SIG-M5 treated with dmso at 0.1 percent for 504 hours (cell line): ENCODE measurements around the gene CCDC88C.
"Not testable (repeated sequence)": the region's sequence is repeated elsewhere in the genome, so short reads cannot be mapped to it uniquely, and the experiment has no call there.

Source experiments
- DNase-seq: peaks from one replicate; lab custom pipeline; 2025; ENCODE audit not compliant: unreplicated experiment; lab: John Stamatoyannopoulos, UW

Gene CCDC88C

DNA sequence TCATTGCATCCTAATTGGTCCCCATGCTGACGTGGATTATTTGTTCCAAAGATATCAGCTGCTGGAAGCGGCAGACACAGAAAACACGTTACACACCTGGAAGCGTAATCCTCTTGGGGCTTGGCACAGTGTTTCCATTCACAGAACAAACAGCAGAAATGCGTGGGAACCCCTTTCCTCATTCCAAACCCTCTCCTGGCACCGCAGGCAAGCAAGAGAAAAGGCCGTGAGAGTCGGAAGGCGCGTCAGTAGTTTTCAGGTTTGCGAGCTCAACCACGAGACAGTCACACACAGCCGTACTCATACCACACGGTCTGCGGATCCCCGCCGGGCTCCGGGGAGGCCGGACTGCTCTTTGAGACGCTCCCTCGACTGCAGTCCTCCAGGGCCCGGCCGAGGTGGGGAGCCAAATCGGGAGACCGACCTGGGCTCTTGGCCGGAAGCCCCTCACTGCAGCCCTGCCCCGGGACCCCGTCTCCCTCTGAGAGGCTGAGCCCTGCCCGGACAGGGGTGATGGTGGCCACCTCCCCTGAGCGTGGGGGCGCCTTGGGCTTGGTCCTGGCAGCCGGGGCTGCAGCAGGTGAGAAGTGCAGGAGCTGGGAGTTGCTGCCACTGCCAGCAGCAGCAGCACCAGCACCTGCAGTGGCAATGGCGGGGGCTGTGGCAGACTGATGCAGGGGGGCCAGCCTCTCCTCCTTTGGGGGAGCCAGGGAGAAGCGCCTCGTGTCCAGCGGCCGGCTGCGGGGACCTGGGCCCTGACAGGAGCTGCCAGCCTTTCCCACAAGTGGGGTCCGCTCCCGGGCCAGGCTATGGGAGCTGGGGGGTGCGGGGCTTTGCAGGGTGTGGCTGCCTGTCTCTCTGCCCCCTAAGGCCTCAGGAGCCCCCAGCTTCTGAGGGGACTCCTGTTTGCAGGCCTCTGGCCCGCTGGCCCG lies 145.0 kb downstream of the CCDC88C start:
- DNase-seq, result no peak

- DNase-seq, result no peak
Observed at GRCh38 chr14:91271639-91272038, 146.0 kb downstream of the CCDC88C start.

DNA sequence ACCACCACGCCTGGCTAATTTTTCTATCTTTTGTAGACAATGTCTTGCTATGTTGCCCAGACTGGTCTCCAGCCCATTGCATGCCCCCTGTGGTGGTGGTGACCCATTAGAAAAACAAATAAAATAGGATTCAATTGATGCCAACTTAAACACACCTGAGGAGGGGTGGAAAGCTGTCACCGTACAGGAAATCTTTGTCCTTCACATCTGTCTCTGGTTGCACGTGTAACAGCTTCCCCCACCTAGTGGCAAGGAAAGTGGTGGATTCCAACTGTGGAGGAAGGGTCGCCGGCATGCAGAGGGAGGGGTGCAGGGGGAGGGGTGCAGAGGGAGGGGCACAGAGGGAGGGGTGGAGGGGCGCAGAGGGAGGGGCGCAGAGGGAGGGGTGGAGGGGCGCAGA lies 147.0 kb downstream of the CCDC88C start:
- DNase-seq, result no peak

DNA sequence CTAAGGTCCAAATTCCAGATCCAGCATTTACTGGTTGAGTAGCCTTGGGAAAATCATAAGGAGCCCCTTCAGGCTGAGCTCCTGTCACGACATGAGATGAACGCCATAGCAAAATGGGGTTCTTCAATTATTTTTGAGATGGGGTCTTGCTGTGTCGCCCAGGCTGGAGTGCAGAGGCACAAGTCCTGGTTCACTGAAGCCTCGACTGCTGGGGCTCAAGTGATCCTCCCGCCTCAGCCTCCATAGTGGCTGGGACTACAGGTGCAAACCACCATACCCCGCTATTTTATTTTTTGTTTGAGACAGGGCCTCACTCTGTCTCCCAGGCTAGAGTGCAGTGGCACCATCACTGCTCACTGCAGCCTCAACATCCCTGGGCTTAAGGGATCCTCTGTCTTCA lies 147.4 kb downstream of the CCDC88C start:
- no peak for DNase-seq

DNA sequence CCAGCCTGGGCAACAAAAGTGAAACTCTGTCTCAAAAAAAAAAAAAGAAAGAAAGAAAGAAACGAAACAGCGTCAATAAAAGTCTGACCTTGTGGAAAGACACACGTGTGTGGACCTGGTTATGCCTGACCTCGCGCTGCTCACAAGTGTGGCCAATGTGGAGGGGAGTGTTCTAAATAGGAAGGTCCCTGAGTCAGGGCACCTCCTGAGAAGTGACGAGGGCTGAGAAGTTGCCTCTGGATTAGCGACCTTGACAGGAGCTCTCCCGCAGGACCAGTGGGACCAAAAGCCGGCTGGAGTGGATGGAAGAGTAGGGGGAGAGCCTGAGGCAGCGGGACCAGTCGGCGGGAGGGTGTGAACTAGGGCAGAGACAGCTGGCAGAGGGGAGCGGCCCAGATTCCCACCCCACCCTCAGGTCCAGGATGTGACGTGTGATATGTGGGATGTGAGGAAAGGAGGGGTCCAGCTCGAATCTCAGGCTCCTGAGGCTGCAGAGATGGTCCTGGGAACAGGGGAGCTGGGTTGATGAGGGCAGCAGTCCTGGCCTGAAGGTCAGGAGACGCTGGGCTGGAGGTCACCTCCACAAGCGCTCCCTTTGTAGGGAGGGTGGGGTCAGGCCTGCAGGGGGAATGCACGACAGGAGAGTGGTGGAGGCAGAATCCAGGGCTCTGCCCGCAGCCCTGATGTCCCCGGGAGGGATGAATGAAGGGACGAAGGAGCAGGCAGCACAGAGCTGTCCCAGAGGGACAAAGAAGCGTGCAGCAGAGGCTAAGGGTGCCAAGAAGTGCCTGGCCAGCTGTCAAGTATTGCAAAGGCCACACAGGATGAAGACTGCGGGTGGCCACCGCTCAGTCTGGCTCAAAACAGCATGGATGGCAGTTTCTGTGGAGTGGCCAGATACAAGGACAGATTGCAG lies 148.3 kb downstream of the CCDC88C start:
- no peak for DNase-seq

- DNase-seq, result no peak
Observed at GRCh38 chr14:91267965-91268437, 149.6 kb downstream of the CCDC88C start.

DNA sequence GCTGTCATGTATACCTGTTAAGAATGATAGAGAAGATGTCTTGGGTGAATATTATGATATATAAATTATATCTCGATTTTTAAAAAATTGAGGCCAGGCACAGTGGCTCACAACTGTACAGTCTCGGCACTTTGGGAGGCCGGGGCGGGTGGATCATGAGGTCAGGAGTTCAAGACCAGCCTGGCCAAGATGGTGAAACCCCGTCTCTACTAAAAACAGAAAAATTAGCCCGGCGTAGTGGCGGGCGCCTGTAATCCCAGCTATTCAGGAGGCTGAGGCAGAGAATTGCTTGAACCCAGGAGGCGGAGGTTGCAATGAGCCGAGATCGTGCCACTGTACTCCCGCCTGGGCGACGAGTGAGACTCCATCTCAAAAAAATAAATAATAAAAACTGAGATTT lies 151.3 kb downstream of the CCDC88C start:
- DNase-seq, result not testable (repeated sequence)

DNA sequence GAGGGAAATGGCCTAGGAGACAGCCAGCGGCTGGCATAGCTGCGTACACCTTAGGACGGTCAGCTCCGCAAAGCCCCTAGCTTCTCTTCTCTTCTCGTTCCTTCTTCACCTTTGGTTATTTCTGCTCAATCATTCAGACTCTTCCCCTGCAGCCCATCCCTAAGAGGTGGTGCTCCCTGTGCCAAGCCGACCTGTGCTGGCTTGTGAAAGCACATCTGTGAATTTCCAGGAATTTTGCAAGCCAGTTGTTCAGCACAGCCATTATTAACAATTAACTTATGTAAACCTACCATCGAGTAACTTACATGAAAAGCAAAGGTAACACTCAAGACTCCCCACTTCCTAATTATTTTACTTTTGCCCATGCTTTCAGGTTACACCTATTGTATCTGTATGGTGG lies 152.2 kb downstream of the CCDC88C start:
- DNase-seq, result no peak

DNA sequence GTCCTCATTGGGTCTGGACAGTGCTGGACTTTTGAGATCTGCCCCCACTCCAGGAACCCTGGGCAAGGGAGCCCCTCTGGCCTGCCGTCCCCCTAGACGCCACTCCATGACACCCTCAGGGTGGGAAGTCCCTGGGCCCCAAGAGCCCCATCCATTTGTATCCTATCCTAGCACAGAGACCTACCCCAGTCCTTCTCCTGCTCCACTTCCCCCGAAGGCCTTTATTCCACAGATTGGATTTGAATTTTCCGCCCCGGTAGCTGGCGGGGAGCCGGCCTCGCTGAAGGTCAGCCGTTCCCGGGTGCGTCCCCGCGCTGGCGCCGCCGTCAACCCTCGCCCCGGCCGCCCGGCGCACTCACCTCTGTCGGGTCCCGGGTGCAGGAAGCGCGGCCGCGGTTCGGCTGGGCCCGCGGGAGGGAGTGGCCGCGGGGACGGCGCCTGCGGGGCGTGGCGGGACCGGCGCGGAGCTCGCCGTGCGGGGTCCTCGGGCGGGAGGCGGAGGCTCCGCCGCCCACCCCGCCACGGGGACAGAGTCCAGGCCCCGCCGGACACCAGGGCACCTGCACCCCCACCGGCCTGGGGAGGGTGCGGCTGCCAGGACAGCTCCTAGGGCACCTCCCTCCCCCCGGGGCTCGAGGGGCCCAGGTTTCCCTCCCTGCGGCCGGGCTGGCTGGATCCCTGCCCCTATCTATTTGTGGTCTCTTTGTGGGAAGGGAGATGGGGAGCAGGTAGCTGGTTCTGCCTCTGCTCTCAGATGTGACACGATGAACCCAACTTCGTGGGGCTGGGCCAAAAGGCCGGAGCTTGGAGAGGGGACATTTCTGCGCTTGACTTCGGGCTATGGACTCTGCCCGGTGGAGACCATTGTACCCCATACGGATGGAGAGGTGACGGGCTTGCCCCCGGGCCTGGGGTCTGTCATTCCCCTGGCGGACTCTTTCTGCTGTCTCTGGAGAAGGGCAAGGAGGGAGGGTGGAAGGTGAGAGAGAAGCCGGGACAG lies 153.2 kb downstream of the CCDC88C start:
- no peak for DNase-seq

DNA sequence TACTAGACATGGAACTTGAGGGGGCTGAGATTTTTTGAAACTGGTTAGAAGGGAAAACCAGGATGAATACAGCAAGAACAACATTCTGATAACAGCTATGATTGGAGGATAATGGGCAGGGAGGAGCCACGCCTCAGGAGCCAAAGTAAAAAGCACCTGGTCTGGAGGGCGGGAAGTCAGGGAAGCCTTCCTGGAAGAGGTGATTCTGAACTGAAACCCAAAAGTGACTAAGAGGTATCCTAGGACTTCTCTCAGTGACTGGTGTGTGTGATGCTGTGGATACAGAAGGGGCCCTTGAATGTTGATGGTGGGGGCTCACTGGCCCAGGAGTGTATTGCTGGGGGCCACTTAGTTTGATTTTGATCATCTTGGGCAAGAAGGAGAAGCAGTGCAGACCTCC lies 154.3 kb downstream of the CCDC88C start:
- no peak for DNase-seq

DNA sequence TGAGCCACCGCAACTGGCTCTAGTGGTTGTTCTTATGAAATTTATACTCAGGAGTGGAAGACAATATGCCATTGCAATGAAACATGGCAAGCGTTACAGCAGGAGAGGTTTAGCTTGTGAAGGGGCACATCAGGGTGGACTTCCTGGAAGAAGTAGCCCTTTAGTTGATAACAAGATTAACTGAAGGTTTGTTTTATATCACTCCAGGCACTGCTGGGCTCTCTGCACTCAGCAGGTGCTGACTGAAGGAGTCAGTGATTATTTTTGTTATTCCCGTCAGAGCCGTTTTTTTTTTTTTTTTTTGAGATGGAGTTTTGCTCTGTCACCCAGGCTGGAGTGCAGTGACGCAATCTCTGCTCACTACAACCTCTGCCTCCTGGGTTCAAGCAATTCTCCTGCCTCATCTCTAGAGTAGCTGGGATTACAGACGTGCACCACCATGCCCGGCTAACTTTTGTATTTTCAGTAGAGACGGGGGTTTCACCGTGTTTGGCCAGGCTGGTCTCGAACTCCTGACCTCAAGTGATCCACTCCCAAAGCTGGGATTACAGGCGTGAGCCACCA lies 155.6 kb downstream of the CCDC88C start:
- no peak for DNase-seq

DNA sequence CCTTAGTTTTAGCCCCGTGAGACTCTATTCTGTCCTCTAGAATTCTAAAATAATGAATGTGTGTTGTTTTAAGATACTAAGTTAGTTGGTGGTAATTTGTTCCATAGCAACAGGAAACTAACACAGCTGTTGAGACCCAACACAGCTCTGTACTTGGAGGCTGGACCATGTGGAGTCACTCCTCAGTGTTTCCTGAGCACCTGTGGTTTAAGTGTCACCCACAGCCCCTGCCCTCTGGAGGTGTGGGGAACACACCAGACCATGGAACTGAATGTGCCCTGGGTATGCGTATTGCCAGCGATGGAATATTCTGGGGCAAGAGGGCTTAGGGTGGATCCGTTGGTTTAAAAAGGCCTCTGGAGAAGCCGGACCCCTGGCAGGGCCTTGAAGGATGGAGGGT lies 156.5 kb downstream of the CCDC88C start:
- DNase-seq, result no peak

- no peak for DNase-seq
Observed at GRCh38 chr14:91258876-91259275, 158.7 kb downstream of the CCDC88C start.

DNA sequence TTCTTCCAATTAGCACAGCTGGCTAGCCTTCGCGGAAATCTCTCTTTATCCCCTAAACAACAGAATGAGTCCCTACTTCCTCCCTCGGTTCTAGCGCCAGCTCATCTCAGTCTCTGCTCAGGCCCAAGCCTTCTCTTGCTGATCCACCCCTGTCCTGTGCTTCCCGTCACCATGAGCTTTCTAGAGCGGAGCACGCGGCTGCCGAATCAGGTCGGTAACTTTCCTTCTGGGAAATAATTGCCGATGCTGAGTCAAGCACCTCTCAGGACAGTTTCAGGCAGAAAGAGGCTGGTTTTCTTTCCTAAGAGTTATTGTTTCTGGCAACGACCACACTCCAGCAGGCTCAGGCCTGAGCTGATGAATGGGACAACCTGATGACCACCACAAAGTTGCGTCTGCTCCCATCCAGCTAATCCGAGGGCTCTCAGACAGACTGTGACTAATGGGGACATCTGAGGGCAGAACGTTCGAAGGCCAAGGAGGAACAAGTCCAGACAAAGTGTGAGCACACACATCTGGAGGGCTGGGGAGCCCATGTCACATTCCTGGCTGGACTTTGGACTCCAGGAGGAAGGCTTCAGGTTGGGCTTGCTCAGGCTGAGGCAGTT lies 159.5 kb downstream of the CCDC88C start:
- no peak for DNase-seq

DNA sequence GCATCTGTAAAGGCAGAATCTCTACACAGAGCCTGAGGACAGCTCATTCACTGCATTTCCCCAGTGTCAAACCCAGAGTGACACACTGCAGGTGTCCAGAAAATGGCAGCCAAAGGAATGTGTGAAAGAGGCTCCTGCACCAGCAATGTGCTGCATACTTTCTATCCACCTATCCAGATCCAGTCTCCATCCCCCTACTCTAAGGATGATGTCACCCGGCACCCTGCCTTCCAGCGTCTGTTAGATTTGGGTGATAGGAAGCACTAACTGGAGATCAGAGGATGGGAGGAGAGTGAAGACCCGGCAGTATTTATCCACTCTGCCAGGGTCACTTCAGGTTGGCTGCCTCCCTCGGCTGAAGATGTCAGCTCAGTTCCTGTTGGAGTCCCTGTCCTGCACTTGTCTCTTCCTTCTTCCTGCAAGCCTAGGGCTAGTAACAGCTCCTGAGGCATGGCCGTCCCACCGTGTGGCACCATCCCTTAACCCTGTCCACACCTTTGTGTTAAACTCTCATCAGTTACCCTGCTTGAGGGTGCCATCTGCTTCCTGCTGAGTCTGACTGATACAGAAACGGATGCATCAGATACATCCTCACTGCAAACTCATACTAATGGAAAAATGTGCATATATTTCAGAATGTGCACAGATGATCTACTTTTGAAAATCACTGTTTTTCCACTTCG lies 160.2 kb downstream of the CCDC88C start:
- no peak for DNase-seq

DNA sequence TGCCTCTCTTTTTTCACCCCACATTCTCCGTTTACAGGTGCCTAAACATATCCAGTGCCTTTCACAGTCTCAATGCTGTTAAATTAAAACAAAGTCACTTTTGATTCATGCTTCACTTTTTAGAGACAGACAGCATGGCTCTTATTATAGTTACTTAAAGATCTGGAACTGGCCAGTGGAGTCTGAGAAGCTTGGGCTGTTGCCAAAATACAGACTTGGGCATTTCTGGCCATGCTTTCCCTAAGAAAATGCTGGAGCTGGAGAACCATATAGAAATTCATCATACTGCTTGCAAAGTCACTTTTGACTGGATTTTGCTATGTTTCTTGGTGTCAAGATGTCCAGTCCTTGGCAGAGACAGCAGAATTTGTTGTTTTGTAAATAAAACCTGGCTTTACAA lies 161.0 kb downstream of the CCDC88C start:
- no peak for DNase-seq

DNA sequence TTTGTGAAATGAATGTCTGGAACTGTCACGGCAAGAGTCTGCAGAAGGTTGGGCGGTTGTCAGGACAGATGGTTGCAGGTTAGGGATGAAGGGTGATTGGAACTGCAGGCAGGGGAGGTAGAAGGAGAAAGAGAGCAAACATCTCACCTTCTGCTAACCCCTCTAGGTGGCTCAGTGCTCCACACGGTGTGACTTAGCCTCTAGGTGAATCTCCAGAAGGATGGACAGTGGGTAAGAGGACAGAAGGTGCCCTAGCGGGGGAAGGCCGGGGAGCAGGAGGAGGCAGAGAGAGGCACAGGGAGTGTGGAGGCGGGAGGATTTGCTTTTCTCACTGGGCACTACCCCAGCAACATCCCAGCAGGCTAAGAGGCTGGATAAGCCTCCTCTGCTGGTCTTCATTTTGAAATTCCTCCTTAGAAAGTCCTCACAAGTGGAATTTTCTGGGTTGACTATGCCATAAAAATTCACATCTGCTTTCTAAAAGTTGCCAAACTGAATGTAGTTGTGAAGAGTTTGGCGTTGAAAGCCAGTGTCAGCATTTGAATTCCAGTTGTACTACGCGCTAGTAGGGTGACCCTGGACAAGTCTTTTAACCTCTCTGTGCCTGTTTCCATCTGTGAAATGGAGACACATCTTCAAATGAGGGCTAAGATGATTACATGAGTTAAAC lies 162.5 kb downstream of the CCDC88C start:
- no peak for DNase-seq

DNA sequence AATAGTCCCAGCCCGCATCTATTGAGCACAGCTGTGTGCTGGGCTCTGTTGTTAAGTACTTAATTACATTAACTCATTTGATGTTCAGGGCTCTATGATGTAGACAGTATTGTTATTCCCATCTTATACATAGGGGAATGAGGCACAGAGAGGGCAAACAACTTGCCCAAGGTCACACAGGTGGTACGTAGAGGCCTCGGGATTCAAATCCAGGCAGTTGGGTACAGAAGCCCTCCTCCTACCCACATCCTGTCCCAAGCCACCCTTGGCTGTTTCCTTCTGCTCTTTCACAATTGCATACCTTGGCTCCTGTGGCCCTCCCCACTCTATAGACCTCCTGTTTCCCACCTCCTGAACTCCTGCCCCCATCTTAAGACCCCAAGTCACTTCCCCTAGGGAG lies 163.2 kb downstream of the CCDC88C start:
- DNase-seq, result no peak
